Spinal cord (tissue), 10 donors: ENCODE measurements around the gene MAP3K5. TPM values are rescaled to one million over a fixed set of nuclear protein-coding genes. Genes with fewer than 3 reads are reported as not detected.

Experiments
- DNase-seq, 6 donors: peaks; one replicate each; pipeline versions ENCODE4 v3.0.0 to v3.0.0-alpha.2; 2013 to 2015; ENCODE audit warnings: low spot score in 6 of 6, low read depth in 4 of 6
- H3K27ac ChIP-seq: one replicate; pipeline ENCODE4 v1.5.1; 2013; ENCODE audit warnings: low read depth, low read length, control low read depth
- H3K27me3 ChIP-seq: one replicate; pipeline ENCODE4 v1.6.1; 2013; ENCODE audit warnings: low read length; ENCODE audit not compliant: control insufficient read depth, insufficient read depth
- H3K36me3 ChIP-seq: one replicate; pipeline ENCODE4 v1.6.1; 2013; ENCODE audit warnings: low read length; ENCODE audit not compliant: control insufficient read depth, insufficient read depth
- H3K4me1 ChIP-seq: one replicate; pipeline ENCODE4 v1.6.1; 2013; ENCODE audit warnings: low read length; ENCODE audit not compliant: control insufficient read depth, insufficient read depth
- H3K4me3 ChIP-seq: one replicate; pipeline ENCODE4 v1.5.1; 2013; ENCODE audit warnings: low read depth, low read length, control low read depth
- H3K9me3 ChIP-seq: one replicate; pipeline ENCODE4 v1.6.1; 2013; ENCODE audit warnings: low read length; ENCODE audit not compliant: control insufficient read depth, insufficient read depth
- WGBS: methylation state at CpG from one replicate; pipeline ENCODE4 v1.1.5; 2013; ENCODE audit warnings: missing lambda C conversion rate; ENCODE audit not compliant: insufficient coverage; 5-methylcytosine and 5-hydroxymethylcytosine counted together
- polyA plus RNA-seq, 2 donors: library from polyadenylated mRNA; unstranded; fragments of 120-200 nt; gene quantifications; one replicate each; pipeline ENCODE4 v1.2.1, GENCODE V29; 2013; ENCODE audit not compliant: insufficient read length in 2 of 2
- total RNA-seq, 2 donors: library from RNA; depleted of rRNA in 1 of 2; stranded (reverse); fragments of 120-200 nt in 1 of 2; fragments of >200 nt in 1 of 2; gene quantifications; one replicate each; pipeline versions ENCODE4 v1.2.3 to v1.2.4, GENCODE V29; 2013 to 2014
- donor health status: healthy.

The MAP3K5 gene
- total and polyA plus RNA-seq, 4 donors: 8.5 to 26.9 (median 9.7) TPM

DNA sequence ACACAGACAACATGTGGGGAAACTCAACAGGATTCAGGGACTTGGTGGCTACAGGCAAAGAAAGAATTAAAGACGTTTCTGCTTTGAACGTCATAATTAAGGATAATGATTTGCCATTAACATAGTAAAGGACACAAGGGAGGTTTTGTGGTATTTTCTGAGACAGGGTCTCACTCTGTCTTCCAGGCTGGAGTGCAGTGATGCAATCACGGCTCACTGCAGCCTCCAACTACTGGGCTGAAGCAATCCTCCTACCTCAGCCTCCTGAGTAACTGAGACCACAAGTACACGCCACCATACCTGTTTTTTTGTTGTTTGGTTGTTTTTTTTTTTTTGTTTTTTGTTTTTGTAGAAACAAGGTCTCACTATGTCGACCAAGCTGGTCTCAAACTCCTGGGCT is 62.4 kb downstream of the MAP3K5 start:
- 100% methylated on average over 1 of the region's 5 CpGs for WGBS
- DNase-seq: no peak
- Histone ChIP-seq H3K9me3 (no peaks in the 10 kb centered on the region), H3K4me1 (no peaks in the 10 kb centered on the region), H3K27me3 (no peaks in the 10 kb centered on the region), H3K4me3 (no peak overlapping the region), H3K36me3 (no peaks in the 10 kb centered on the region), H3K27ac (no peak overlapping the region)

- DNase-seq: no peak
- Histone ChIP-seq H3K4me1 (no peaks in the 10 kb centered on the region), H3K36me3 (no peaks in the 10 kb centered on the region), H3K4me3 (no peak overlapping the region), H3K27me3 (no peaks in the 10 kb centered on the region), H3K27ac (no peak overlapping the region), H3K9me3 (no peaks in the 10 kb centered on the region)
- 60% methylated on average over 1 of the region's 4 CpGs for WGBS
Observed at GRCh38 chr6:136728976-136729515, 63.2 kb downstream of the MAP3K5 start.

- H3K27ac ChIP-seq: no peak overlapping the region
- whole genome bisulfite sequencing: no CpG with 5 or more reads among the region's 2 CpGs
- H3K4me3 ChIP-seq: no peak overlapping the region
- H3K36me3 ChIP-seq: no peaks in the 10 kb centered on the region
- no peaks in the 10 kb centered on the region for H3K9me3 ChIP-seq
- DNase-seq: no peak
- H3K4me1 ChIP-seq: no peaks in the 10 kb centered on the region
- H3K27me3 ChIP-seq: no peaks in the 10 kb centered on the region
Observed at GRCh38 chr6:136728033-136728939, 64.0 kb downstream of the MAP3K5 start.

DNA sequence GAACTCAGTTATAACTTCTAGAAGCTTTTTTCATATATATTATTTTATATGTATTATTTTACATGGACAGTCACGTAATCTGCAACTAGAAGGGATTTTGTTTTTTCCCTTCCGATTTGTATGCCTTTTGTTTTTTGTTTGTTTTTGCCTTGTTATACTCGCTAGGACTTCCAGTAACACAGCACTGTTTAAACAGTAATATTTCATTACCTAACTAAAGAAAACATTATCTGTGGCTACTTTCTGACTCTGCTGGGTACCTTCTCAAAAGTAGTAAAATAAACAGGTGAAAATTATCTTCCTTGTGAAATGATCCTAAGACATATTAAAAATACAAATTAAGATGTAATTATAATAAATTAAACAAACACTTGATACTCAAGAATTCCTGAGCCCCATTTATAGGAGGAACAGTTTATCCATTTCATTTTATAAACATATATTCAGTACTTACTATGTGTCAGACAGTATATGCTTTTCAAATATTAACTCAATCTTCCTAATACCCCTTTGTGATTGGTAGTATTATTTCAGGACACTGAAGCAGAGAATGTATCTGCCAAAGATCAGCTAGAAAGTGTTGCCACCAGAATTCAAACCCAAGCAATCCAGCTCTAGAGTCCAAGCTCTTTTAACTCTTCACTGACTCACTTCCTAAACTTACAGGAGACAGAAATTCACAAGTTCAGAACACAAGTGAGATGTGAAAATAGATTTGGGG is 65.3 kb downstream of the MAP3K5 start:
- Histone ChIP-seq H3K27me3 (no peaks in the 10 kb centered on the region), H3K4me3 (no peak overlapping the region), H3K4me1 (no peaks in the 10 kb centered on the region), H3K36me3 (no peaks in the 10 kb centered on the region), H3K27ac (no peak overlapping the region), H3K9me3 (no peaks in the 10 kb centered on the region)
- DNase-seq: no peak
- no CpG with 5 or more reads among the region's 3 CpGs for WGBS

DNA sequence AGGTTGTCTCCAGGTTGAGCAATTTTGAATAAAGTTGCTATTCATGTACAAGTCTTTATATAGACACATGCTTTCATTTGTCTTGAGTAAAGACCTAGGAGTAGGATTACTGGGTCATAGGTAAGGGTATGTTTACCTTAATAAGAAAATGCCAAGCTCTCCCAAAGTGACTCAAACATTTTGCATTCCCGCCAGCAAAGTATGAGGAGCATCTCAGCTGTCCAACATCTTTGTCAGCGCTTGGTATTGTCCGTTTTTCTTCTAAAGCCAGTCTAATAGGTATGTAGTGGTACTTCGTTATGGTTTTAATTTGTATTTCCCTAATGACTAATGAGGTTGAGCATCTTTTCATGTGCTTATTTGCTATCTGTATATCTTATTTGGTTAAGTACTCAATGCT is 67.2 kb downstream of the MAP3K5 start:
- no peaks in the 10 kb centered on the region for H3K4me1 ChIP-seq
- no peak overlapping the region for H3K27ac ChIP-seq
- H3K27me3 ChIP-seq: no peaks in the 10 kb centered on the region
- no peak for DNase-seq
- no CpG with 5 or more reads among the region's 4 CpGs for WGBS
- H3K36me3 ChIP-seq: no peaks in the 10 kb centered on the region
- H3K4me3 ChIP-seq: no peak overlapping the region
- no peaks in the 10 kb centered on the region for H3K9me3 ChIP-seq

GRCh38 chr6:136723780-136724179 is 68.5 kb downstream of the MAP3K5 start:
- no peaks in the 10 kb centered on the region for H3K36me3 ChIP-seq
- H3K4me1 ChIP-seq: no peaks in the 10 kb centered on the region
- no CpG with 5 or more reads among the region's 1 CpG for WGBS
- H3K27ac ChIP-seq: no peak overlapping the region
- no peak for DNase-seq
- H3K27me3 ChIP-seq: no peaks in the 10 kb centered on the region
- H3K9me3 ChIP-seq: no peaks in the 10 kb centered on the region
- H3K4me3 ChIP-seq: no peak overlapping the region

GRCh38 chr6:136721467-136721866 is 70.8 kb downstream of the MAP3K5 start:
- no peak overlapping the region for H3K4me3 ChIP-seq
- no CpG with 5 or more reads among the region's 4 CpGs for WGBS
- H3K27me3 ChIP-seq: no peaks in the 10 kb centered on the region
- DNase-seq: no peak
- H3K4me1 ChIP-seq: no peaks in the 10 kb centered on the region
- H3K27ac ChIP-seq: no peak overlapping the region
- no peaks in the 10 kb centered on the region for H3K9me3 ChIP-seq
- no peaks in the 10 kb centered on the region for H3K36me3 ChIP-seq

DNA sequence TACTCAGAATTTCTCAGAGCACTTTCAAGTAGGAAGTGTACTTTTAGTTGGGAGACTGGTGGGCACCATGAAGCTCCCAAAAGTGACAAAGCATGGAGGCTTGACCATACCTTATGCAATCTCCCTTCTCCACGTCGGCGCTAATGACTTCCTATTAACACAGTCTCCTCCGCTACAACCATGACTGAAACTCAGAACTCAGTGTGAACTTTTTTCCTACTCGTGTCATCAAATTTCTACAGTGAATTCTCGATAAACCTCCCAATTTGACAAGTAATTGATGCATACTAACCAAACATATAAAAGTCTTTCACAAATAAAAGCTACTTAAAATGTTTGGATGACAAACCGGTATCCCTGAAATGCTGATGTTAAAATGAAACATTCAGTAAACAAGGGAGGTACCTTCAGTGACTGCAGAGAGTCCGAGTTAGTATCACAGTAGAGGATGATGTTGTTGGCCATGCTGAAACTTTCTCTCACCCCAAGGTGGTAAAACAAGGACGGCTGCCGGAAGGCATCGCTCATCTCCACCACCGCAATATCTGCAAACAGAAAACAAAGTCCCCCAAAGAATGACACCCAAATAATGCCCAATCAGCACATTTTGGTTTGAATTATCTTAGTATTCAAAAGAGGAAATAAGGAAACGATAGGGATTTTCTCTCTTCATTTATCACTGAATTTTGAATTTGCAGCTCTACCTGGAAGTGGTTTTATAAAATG is 72.1 kb downstream of the MAP3K5 start:
- Histone ChIP-seq H3K4me3 (no peak overlapping the region), H3K36me3 (no peaks in the 10 kb centered on the region), H3K27ac (no peak overlapping the region), H3K27me3 (no peaks in the 10 kb centered on the region), H3K4me1 (no peaks in the 10 kb centered on the region), H3K9me3 (no peaks in the 10 kb centered on the region)
- 75% methylated on average over 5 of the region's 13 CpGs for WGBS
- no peak for DNase-seq

GRCh38 chr6:136719280-136720044 is 72.8 kb downstream of the MAP3K5 start:
- H3K9me3 ChIP-seq: no peaks in the 10 kb centered on the region
- H3K36me3 ChIP-seq: no peaks in the 10 kb centered on the region
- H3K4me1 ChIP-seq: no peaks in the 10 kb centered on the region
- WGBS: 33% methylated on average over 1 of the region's 2 CpGs
- peak in 1 of 6 donors; percentile 64 for DNase-seq
- no peak overlapping the region for H3K4me3 ChIP-seq
- H3K27me3 ChIP-seq: no peaks in the 10 kb centered on the region
- H3K27ac ChIP-seq: no peak overlapping the region
